ENCODE measurements around the gene VSIG2.
"Not testable (repeated sequence)": the region's sequence is repeated elsewhere in the genome, so short reads cannot be mapped to it uniquely, and the experiment has no call there.

Gene VSIG2

DNA sequence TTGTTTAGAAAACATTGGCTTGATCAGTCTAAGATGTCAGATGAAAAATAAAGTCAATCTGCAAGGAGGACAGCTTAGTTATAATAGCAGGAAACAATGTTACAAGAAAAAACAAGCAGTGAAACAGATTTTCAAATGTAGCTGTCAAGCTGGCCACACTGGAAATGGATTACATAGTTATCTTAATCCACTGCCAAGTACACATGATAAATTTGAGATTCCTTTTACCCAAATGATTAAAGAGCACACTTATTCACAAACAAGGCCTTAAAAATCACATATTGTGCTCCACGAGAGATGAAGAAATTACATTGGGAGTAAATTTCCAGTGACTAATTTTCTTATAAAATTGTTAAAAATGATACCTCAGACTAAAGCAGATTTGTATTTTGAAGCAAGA, 27.5 kb upstream of the VSIG2 start:
- DNase-seq (ENCODE audit: low spot score in 2 of 2) (no peak), ATAC-seq (replicated peaks; ENCODE audit: extremely low read depth, poor library complexity, severe bottlenecking) (no peak)
- Mint-ChIP-seq H3K36me3 (ENCODE audit: insufficient read depth) (peaks cover 2% of the 10 kb centered on the region), H3K27me3 (no peaks in the 10 kb centered on the region), H3K9me3 (no peaks in the 10 kb centered on the region), H3K4me3 (no peak overlapping the region), H3K27ac (ENCODE audit: low read depth) (no peak overlapping the region), H3K4me1 (peaks cover 27% of the 10 kb centered on the region)

- Mint-ChIP-seq H3K4me3 (no peak overlapping the region), H3K36me3 (ENCODE audit: insufficient read depth) (peaks cover 4% of the 10 kb centered on the region), H3K4me1 (peaks cover 28% of the 10 kb centered on the region), H3K27me3 (no peaks in the 10 kb centered on the region), H3K27ac (ENCODE audit: low read depth) (no peak overlapping the region), H3K9me3 (no peaks in the 10 kb centered on the region)
- no peak for DNase-seq (ENCODE audit: low spot score in 2 of 2)
- no peak for ATAC-seq (replicated peaks; ENCODE audit: extremely low read depth, poor library complexity, severe bottlenecking)
Observed at GRCh38 chr11:124778281-124778680, 26.2 kb upstream of the VSIG2 start.

DNA sequence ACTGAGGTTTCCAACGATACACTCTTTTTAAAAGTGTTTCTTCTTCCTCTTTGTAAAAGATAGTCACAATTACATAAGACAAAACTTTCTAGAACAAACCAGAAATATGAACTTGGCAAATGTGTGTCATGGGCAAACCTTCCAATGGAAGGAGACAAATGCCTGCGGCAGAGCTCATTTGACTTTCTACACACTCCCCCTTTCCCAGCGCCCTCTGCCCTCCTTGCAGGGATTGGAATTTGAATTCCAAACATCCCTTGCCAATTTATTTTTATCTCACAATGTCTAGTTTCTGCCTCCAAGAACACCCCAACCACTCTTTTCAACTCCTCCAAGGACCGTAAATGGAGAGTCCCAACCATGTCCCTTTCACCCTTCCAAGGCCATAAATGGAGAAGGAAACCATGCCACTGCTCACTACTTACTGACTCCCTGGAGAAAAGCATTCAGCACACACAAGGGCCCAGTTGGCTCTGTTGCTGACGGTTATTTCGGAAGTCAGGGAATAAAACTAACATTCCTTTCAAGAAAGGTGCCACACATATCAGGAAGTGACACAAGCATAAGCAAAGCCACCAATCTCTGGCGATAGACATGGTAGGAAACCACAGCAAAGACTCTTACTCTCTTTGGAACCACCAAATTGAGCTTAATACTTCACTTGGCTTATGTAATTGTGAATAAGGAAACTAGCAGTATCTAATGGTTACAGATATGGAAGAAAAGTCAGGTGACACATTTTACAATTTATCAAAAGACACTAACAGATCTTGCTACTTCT, 25.0 kb upstream of the VSIG2 start:
- H3K27me3 Mint-ChIP-seq = no peaks in the 10 kb centered on the region
- H3K4me3 Mint-ChIP-seq = no peak overlapping the region
- H3K4me1 Mint-ChIP-seq = peaks cover 28% of the 10 kb centered on the region
- DNase-seq (ENCODE audit: low spot score in 2 of 2) (no peak), ATAC-seq (replicated peaks; ENCODE audit: extremely low read depth, poor library complexity, severe bottlenecking) (peak; percentile 36)
- H3K36me3 Mint-ChIP-seq (ENCODE audit: insufficient read depth) = peaks cover 9% of the 10 kb centered on the region
- H3K9me3 Mint-ChIP-seq = no peaks in the 10 kb centered on the region
- no peak overlapping the region for H3K27ac Mint-ChIP-seq (ENCODE audit: low read depth)

DNA sequence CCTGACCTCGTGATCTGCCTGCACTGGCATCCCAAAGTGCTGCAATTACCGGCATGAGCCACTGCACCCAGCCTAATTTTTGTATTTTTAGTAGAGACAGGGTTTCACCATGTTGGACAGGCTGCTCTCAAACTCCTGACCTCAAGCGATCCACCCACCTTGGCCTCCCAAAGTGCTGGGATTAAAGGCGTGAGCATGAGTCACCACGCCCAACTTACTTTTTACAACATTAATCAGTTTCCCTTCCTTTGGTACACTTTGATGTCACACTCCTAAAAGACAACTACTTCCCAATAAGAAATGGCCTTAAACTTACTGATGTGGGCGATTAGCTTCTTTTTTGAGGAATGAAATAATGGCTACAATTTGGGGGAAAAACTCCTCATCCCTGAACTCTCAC, 18.9 kb upstream of the VSIG2 start:
- H3K4me3 Mint-ChIP-seq; ATAC-seq (replicated peaks; ENCODE audit: extremely low read depth, poor library complexity, severe bottlenecking); DNase-seq (ENCODE audit: low spot score in 2 of 2); H3K9me3 Mint-ChIP-seq; H3K27me3 Mint-ChIP-seq; H3K27ac Mint-ChIP-seq (ENCODE audit: low read depth): not testable (repeated sequence)
- H3K4me1 Mint-ChIP-seq = peaks cover 11% of the 10 kb centered on the region
- H3K36me3 Mint-ChIP-seq (ENCODE audit: insufficient read depth) = peaks cover 30% of the 10 kb centered on the region

DNA sequence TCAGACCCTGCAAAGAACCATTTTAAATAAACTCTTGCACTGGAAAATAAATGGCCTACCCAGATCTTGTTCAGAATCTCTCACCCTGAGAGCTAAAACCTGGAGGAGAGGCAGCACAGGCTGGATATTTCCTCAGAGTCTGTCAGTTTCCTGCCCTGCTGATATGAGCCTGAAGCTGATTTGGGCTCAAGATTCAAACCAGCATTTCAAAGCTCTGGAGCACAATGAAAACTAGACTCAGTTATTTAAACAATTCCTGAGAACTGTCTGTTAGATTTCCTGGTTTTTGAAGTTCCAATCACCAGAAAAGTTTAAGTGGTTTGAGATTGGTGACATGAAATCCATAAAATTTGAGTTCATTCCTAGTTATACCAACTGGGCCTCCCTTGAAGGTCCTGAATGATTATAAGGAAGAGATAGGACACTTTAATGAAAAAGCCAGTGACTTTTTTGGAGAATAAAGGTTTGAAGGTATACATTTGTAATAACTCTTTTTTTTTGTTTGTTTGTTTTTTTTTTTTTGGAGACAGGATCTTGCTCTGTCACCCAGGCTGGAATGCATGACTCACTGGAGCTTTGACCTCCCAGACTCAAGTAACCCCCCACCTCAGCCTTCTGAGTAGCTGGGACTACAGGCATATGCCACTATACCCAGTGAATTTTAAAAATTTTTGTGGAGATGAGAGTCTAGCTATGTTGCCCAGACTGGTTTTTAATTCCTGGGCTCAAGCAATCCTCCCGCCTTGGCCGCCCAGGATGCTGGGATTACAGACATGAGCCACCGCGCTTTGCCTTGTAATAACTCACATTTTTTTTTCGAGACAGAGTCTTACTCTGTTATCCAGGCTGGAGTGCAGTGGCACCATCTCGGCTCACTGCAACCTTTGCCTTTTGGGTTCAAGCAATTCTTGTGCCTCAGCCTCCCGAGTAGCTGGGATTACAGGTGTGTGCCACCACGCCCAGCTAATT, 18.0 kb upstream of the VSIG2 start:
- peaks cover 32% of the 10 kb centered on the region for H3K36me3 Mint-ChIP-seq (ENCODE audit: insufficient read depth)
- ATAC-seq (replicated peaks; ENCODE audit: extremely low read depth, poor library complexity, severe bottlenecking) (no peak), DNase-seq (ENCODE audit: low spot score in 2 of 2) (no peak)

GRCh38 chr11:124768914-124769313, 16.9 kb upstream of the VSIG2 start:
- no peak overlapping the region for H3K4me3 Mint-ChIP-seq
- peaks cover 34% of the 10 kb centered on the region for H3K36me3 Mint-ChIP-seq (ENCODE audit: insufficient read depth)
- H3K27me3 Mint-ChIP-seq = no peaks in the 10 kb centered on the region
- no peak for DNase-seq (ENCODE audit: low spot score in 2 of 2)
- H3K9me3 Mint-ChIP-seq = no peaks in the 10 kb centered on the region
- H3K4me1 Mint-ChIP-seq = no peaks in the 10 kb centered on the region
- no peak overlapping the region for H3K27ac Mint-ChIP-seq (ENCODE audit: low read depth)
- ATAC-seq (replicated peaks; ENCODE audit: extremely low read depth, poor library complexity, severe bottlenecking) = no peak

More for the DNA sequence above, 18.0 kb upstream of the VSIG2 start:
- Mint-ChIP-seq H3K27ac (ENCODE audit: low read depth) (no peak overlapping the region), H3K4me1 (peaks cover 5% of the 10 kb centered on the region), H3K4me3 (no peak overlapping the region), H3K9me3 (no peaks in the 10 kb centered on the region), H3K27me3 (no peaks in the 10 kb centered on the region)

- Mint-ChIP-seq H3K4me1 (peaks cover 17% of the 10 kb centered on the region), H3K27ac (ENCODE audit: low read depth) (no peak overlapping the region), H3K9me3 (no peaks in the 10 kb centered on the region), H3K4me3 (no peak overlapping the region), H3K27me3 (peaks cover 17% of the 10 kb centered on the region), H3K36me3 (ENCODE audit: insufficient read depth) (peaks cover 28% of the 10 kb centered on the region)
- no peak for ATAC-seq (replicated peaks; ENCODE audit: extremely low read depth, poor library complexity, severe bottlenecking)
- DNase-seq (ENCODE audit: low spot score in 2 of 2) = no peak
Observed at GRCh38 chr11:124766156-124766555, 14.1 kb upstream of the VSIG2 start.

DNA sequence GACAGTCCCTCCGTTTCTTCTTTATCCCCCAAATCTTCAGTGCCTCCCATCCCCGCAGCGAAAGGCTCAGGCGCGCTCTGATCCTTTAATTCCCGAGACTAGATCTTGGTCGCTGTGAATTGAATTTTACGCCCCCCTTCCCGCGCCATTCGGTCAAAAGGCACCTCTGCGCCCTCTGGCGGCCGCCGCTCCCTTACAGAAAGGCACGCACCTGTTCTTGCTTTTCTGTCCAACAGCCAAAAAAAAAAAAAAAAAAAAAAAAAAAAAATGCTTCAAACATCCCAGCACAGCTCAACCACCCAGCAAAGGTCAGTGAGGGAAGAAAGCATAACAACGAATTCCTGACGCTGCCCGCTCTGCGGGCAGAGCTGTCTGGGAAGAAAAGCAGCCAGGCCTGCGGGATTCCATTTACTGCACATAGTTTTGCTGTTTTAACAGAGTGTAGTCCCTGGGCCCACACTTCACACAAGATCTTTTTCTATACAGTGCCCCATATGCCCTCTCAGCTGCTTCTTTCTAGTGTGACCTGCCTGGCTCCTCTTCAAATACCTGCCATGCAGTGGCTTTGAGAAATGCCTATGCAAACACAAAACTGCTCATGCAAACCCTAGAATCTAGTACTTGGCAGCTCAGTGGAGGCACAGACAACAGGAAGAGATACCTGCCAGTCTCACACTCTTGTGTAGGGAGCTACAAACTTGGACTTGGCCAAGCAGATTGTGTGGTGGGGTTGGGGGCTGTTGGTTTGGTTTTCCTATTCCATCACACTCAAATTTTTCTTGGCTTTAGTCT, 11.3 kb upstream of the VSIG2 start:
- H3K27me3 Mint-ChIP-seq = peaks cover 45% of the 10 kb centered on the region
- no peaks in the 10 kb centered on the region for H3K9me3 Mint-ChIP-seq
- H3K36me3 Mint-ChIP-seq (ENCODE audit: insufficient read depth) = peaks cover 17% of the 10 kb centered on the region
- ATAC-seq (replicated peaks; ENCODE audit: extremely low read depth, poor library complexity, severe bottlenecking) = peak; percentile 34
- H3K27ac Mint-ChIP-seq (ENCODE audit: low read depth) = peak overlapping the region; percentile 75
- H3K4me1 Mint-ChIP-seq = peaks cover 18% of the 10 kb centered on the region
- DNase-seq (ENCODE audit: low spot score in 2 of 2) = peak; percentile 73 to 79
- peak overlapping the region; percentile 88 for H3K4me3 Mint-ChIP-seq

DNA sequence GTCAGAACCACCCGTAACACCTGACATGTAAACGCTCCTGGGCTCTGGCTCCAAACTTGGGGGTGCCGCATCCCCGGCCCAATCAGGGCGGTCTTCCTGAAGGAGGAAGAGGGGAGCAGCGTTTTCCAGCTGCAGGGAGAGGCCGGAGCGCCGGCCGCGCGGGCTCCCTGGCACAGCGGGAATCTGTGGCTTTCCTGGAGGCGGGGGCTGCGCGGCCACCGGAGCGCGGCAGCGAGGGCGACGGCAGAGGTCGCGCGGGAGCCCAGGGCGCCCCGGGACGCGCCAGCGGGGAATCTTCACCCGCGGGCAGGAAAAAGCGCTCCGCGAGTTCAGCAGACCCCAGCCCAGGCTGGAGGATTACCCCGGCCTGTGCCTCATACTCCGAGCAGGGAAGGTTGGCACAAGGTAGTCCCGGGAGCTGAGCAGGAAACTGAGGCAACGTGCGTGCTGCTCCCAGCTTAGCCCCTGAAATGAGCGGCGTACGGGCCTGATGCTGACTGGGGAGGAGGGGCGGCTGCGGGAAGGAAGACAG, 10.6 kb upstream of the VSIG2 start:
- Mint-ChIP-seq H3K27me3 (peaks cover 51% of the 10 kb centered on the region), H3K4me1 (peaks cover 18% of the 10 kb centered on the region), H3K9me3 (no peaks in the 10 kb centered on the region), H3K36me3 (ENCODE audit: insufficient read depth) (peaks cover 15% of the 10 kb centered on the region), H3K27ac (ENCODE audit: low read depth) (peak overlapping the region; percentile 75), H3K4me3 (peak overlapping the region; percentile 88)
- DNase-seq (ENCODE audit: low spot score in 2 of 2) = no peak
- ATAC-seq (replicated peaks; ENCODE audit: extremely low read depth, poor library complexity, severe bottlenecking) = peak; percentile 17

DNA sequence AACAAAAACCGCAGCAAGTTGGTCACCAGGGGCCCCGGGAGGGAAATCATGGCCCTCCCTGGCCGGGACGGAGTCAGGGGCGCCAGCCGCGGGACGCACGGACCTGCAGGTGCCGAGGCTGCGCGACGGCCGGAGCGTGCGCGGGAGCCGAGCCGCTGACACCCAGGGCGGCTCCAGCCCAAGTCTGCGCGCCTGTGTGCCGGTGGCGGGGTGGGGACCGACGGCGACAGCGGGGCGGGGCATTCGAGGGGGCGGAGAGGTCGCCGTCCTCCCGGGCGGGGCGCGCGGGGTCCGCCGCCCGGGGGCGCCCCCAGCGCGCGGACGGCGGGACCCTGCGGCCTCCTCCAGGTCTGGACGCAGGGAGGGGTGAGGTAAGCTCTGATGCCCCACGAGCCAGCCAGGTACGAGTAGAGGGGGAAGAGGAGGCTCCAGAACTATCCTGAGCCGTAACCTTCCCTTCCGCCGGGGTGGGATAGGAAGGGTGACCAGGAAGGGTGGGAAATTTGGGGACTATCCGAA, 10.1 kb upstream of the VSIG2 start, which contains the start of gene ESAM:
TSS of gene ESAM (minus strand) at position 186 of the 519 bp plus-strand sequence. CDS start at position 50, 136 bp downstream.
- H3K27me3 Mint-ChIP-seq = peaks cover 56% of the 10 kb centered on the region
- no peak for DNase-seq (ENCODE audit: low spot score in 2 of 2)
- H3K4me3 Mint-ChIP-seq = peak within 1 kb of the TSS; percentile 88
- no peaks in the 10 kb centered on the region for H3K9me3 Mint-ChIP-seq
- peaks cover 18% of the 10 kb centered on the region for H3K4me1 Mint-ChIP-seq
- peaks cover 14% of the 10 kb centered on the region for H3K36me3 Mint-ChIP-seq (ENCODE audit: insufficient read depth)
- H3K27ac Mint-ChIP-seq (ENCODE audit: low read depth) = peak within 1 kb of the TSS; percentile 75
- ATAC-seq (replicated peaks; ENCODE audit: extremely low read depth, poor library complexity, severe bottlenecking) = peak; percentile 73

DNA sequence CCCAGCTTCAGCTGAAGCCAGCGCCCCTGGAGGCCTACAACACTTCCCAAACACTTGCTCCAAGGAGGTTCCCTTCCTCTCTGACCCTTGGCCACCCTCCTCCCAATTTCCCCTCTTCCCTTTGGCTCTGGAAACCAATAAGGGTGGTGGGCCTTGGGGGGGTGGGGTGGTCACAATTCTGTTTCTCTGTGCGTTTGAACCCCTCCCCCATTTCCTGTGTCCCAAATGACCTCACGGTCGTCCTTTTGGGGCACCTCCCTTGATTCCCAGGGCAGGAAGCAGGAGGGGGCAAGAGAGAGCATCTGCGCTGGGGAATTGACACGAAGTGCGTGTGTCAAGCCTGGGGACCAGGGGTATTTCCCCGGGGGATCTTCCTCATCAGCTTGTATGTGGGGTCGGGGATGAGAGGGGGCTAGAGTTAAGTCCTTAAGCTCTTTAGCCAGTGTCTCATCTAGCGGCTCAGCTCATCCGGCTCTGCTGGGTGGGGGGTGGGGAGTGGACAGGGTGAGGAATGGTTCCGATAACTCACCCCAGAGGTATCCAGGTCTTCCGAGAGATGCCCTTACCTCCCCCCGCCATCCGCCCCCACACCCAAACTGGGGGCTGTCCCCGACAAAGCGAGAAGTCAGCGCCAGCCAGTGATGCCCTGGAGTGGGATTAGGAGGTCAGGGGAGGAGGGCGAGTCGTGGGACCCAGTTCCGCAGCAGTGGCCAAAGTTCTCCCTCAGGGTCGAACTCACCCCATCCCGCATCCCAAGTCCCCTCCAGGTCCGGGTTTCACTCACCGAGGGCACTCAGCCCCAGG, 9.4 kb upstream of the VSIG2 start:
- DNase-seq (ENCODE audit: low spot score in 2 of 2) = no peak
- peaks cover 18% of the 10 kb centered on the region for H3K4me1 Mint-ChIP-seq
- H3K4me3 Mint-ChIP-seq = peak overlapping the region; percentile 88
- no peak overlapping the region for H3K27ac Mint-ChIP-seq (ENCODE audit: low read depth)
- H3K9me3 Mint-ChIP-seq = no peaks in the 10 kb centered on the region
- H3K36me3 Mint-ChIP-seq (ENCODE audit: insufficient read depth) = peaks cover 14% of the 10 kb centered on the region
- ATAC-seq (replicated peaks; ENCODE audit: extremely low read depth, poor library complexity, severe bottlenecking) = no peak
- H3K27me3 Mint-ChIP-seq = peaks cover 63% of the 10 kb centered on the region

Data from central memory CD8-positive, alpha-beta T cell (primary cell).